ENCODE results near the gene PLPP2.

Gene PLPP2

GRCh38 chr19:289651-290371 is 1.4 kb downstream of the PLPP2 start:
- Histone ChIP-seq H3K27ac (ENCODE audit: low read depth, low read length) (peak overlapping the region; percentile 2), H3K27me3 (ENCODE audit: insufficient read depth, low read length) (no peaks in the 10 kb centered on the region), H3K4me1 (ENCODE audit: control insufficient read depth in 1 of 2, insufficient read depth in 2 of 2, low read length in 2 of 2) (peaks cover 25 to 26% of the 10 kb centered on the region in 2 experiments), H4K91ac (ENCODE audit: low read depth, low read length) (peak overlapping the region; percentile 82), H3K9me3 (ENCODE audit: insufficient read depth, low read depth, low read length) (no peaks in the 10 kb centered on the region), H2BK5ac (ENCODE audit: low read depth, low read length, poor library complexity) (peak overlapping the region; percentile 14), H2BK120ac (ENCODE audit: insufficient read depth, low read length, poor library complexity) (peak overlapping the region; percentile 77), H3K36me3 (ENCODE audit: control insufficient read depth in 1 of 2, insufficient read depth in 2 of 2, low read length in 2 of 2) (no peaks in the 10 kb centered on the region), H4K8ac (ENCODE audit: low read depth, low read length) (peak overlapping the region; percentile 44), H2AK5ac (ENCODE audit: low read length) (peak overlapping the region; percentile 67), H3K4ac (ENCODE audit: low read depth, low read length) (peak overlapping the region; percentile 2), H3K9ac (ENCODE audit: low read length) (no peak overlapping the region), H3K14ac (ENCODE audit: low read length) (peak overlapping the region; percentile 79), H3K79me2 (ENCODE audit: control insufficient read depth, insufficient read depth, low read length, poor library complexity) (peaks cover 7% of the 10 kb centered on the region), H3K4me2 (ENCODE audit: low read length) (peak overlapping the region; percentile 62), H2BK12ac (ENCODE audit: low read length) (peak overlapping the region; percentile 75), H3K23ac (ENCODE audit: low read length) (no peak overlapping the region), H2AFZ (ENCODE audit: insufficient read depth, low read length, poor library complexity) (peak overlapping the region; percentile 56), H3K18ac (ENCODE audit: low read length) (peak overlapping the region; percentile 49), H4K12ac (ENCODE audit: low read depth, low read length) (peak overlapping the region; percentile 66), H3K4me3 (ENCODE audit: low read depth, low read length) (no peak overlapping the region), H3K79me1 (ENCODE audit: low read length) (peaks cover 14% of the 10 kb centered on the region)
- DNase-seq = peak; percentile 87 to 88
- no CpG with 5 or more reads among the region's 26 CpGs for WGBS (ENCODE audit: extremely low coverage, insufficient coverage, insufficient read length)

- no peak overlapping the region for H2AFZ ChIP-seq (ENCODE audit: insufficient read depth, low read length, poor library complexity)
- H2AK5ac ChIP-seq (ENCODE audit: low read length) = peak overlapping the region; percentile 89
- H4K91ac ChIP-seq (ENCODE audit: low read depth, low read length) = peak overlapping the region; percentile 55
- peak overlapping the region; percentile 17 for H3K14ac ChIP-seq (ENCODE audit: low read length)
- H3K79me1 ChIP-seq (ENCODE audit: low read length) = peaks cover 14% of the 10 kb centered on the region
- H3K79me2 ChIP-seq (ENCODE audit: control insufficient read depth, insufficient read depth, low read length, poor library complexity) = peaks cover 7% of the 10 kb centered on the region
- no peak overlapping the region for H4K12ac ChIP-seq (ENCODE audit: low read depth, low read length)
- no peak overlapping the region for H3K4ac ChIP-seq (ENCODE audit: low read depth, low read length)
- no peak for DNase-seq
- H3K27me3 ChIP-seq (ENCODE audit: insufficient read depth, low read length) = no peaks in the 10 kb centered on the region
- H3K36me3 ChIP-seq (ENCODE audit: control insufficient read depth in 1 of 2, insufficient read depth in 2 of 2, low read length in 2 of 2) = no peaks in the 10 kb centered on the region
- no peak overlapping the region for H3K4me3 ChIP-seq (ENCODE audit: low read depth, low read length)
- peak overlapping the region; percentile 8 for H2BK120ac ChIP-seq (ENCODE audit: insufficient read depth, low read length, poor library complexity)
- no CpG with 5 or more reads among the region's 10 CpGs for WGBS (ENCODE audit: extremely low coverage, insufficient coverage, insufficient read length)
- H3K27ac ChIP-seq (ENCODE audit: low read depth, low read length) = no peak overlapping the region
- H3K23ac ChIP-seq (ENCODE audit: low read length) = no peak overlapping the region
- H3K4me1 ChIP-seq (ENCODE audit: control insufficient read depth in 1 of 2, insufficient read depth in 2 of 2, low read length in 2 of 2) = peaks cover 22% of the 10 kb centered on the region in 2 experiments
- H3K9ac ChIP-seq (ENCODE audit: low read length) = no peak overlapping the region
- H3K18ac ChIP-seq (ENCODE audit: low read length) = no peak overlapping the region
- no peak overlapping the region for H3K4me2 ChIP-seq (ENCODE audit: low read length)
- no peak overlapping the region for H2BK5ac ChIP-seq (ENCODE audit: low read depth, low read length, poor library complexity)
- peak overlapping the region; percentile 6 for H4K8ac ChIP-seq (ENCODE audit: low read depth, low read length)
- peak overlapping the region; percentile 40 for H2BK12ac ChIP-seq (ENCODE audit: low read length)
- H3K9me3 ChIP-seq (ENCODE audit: insufficient read depth, low read depth, low read length) = no peaks in the 10 kb centered on the region
Measured at GRCh38 chr19:288911-289310, 2.3 kb downstream of the PLPP2 start.

- peak overlapping the region; percentile 39 for H3K18ac ChIP-seq (ENCODE audit: low read length)
- no peak overlapping the region for H3K9ac ChIP-seq (ENCODE audit: low read length)
- no peak overlapping the region for H4K12ac ChIP-seq (ENCODE audit: low read depth, low read length)
- no peak overlapping the region for H3K4me3 ChIP-seq (ENCODE audit: low read depth, low read length)
- H3K14ac ChIP-seq (ENCODE audit: low read length) = no peak overlapping the region
- H3K79me2 ChIP-seq (ENCODE audit: control insufficient read depth, insufficient read depth, low read length, poor library complexity) = peaks cover 7% of the 10 kb centered on the region
- peak; percentile 75 to 81 for DNase-seq
- H3K27me3 ChIP-seq (ENCODE audit: insufficient read depth, low read length) = no peaks in the 10 kb centered on the region
- no peak overlapping the region for H2BK5ac ChIP-seq (ENCODE audit: low read depth, low read length, poor library complexity)
- no CpG with 5 or more reads among the region's 19 CpGs for WGBS (ENCODE audit: extremely low coverage, insufficient coverage, insufficient read length)
- no peak overlapping the region for H4K8ac ChIP-seq (ENCODE audit: low read depth, low read length)
- H2AK5ac ChIP-seq (ENCODE audit: low read length) = peak overlapping the region; percentile 23
- no peak overlapping the region for H2AFZ ChIP-seq (ENCODE audit: insufficient read depth, low read length, poor library complexity)
- peaks cover 28 to 29% of the 10 kb centered on the region in 2 experiments for H3K4me1 ChIP-seq (ENCODE audit: control insufficient read depth in 1 of 2, insufficient read depth in 2 of 2, low read length in 2 of 2)
- no peak overlapping the region for H3K23ac ChIP-seq (ENCODE audit: low read length)
- no peak overlapping the region for H2BK120ac ChIP-seq (ENCODE audit: insufficient read depth, low read length, poor library complexity)
- H3K4me2 ChIP-seq (ENCODE audit: low read length) = no peak overlapping the region
- H3K27ac ChIP-seq (ENCODE audit: low read depth, low read length) = no peak overlapping the region
- H3K4ac ChIP-seq (ENCODE audit: low read depth, low read length) = no peak overlapping the region
- peaks cover 14% of the 10 kb centered on the region for H3K79me1 ChIP-seq (ENCODE audit: low read length)
- no peaks in the 10 kb centered on the region for H3K9me3 ChIP-seq (ENCODE audit: insufficient read depth, low read depth, low read length)
- peak overlapping the region; percentile 17 for H2BK12ac ChIP-seq (ENCODE audit: low read length)
- H3K36me3 ChIP-seq (ENCODE audit: control insufficient read depth in 1 of 2, insufficient read depth in 2 of 2, low read length in 2 of 2) = no peaks in the 10 kb centered on the region
- H4K91ac ChIP-seq (ENCODE audit: low read depth, low read length) = no peak overlapping the region
Measured at GRCh38 chr19:287381-287871, 3.8 kb downstream of the PLPP2 start.

GRCh38 chr19:283395-283794 is 7.8 kb downstream of the PLPP2 start:
- no peak overlapping the region for H3K9ac ChIP-seq (ENCODE audit: low read length)
- H2BK5ac ChIP-seq (ENCODE audit: low read depth, low read length, poor library complexity) = no peak overlapping the region
- no peak overlapping the region for H3K4me2 ChIP-seq (ENCODE audit: low read length)
- no peak overlapping the region for H2BK120ac ChIP-seq (ENCODE audit: insufficient read depth, low read length, poor library complexity)
- peaks cover 0 to 3% of the 10 kb centered on the region in 2 experiments for H3K36me3 ChIP-seq (ENCODE audit: control insufficient read depth in 1 of 2, insufficient read depth in 2 of 2, low read length in 2 of 2)
- no peak overlapping the region for H3K23ac ChIP-seq (ENCODE audit: low read length)
- H3K4me1 ChIP-seq (ENCODE audit: control insufficient read depth in 1 of 2, insufficient read depth in 2 of 2, low read length in 2 of 2) = peaks cover 13 to 18% of the 10 kb centered on the region in 2 experiments
- H3K14ac ChIP-seq (ENCODE audit: low read length) = no peak overlapping the region
- H4K91ac ChIP-seq (ENCODE audit: low read depth, low read length) = no peak overlapping the region
- no peak overlapping the region for H4K8ac ChIP-seq (ENCODE audit: low read depth, low read length)
- H4K12ac ChIP-seq (ENCODE audit: low read depth, low read length) = no peak overlapping the region
- H3K4ac ChIP-seq (ENCODE audit: low read depth, low read length) = no peak overlapping the region
- no peak overlapping the region for H2AK5ac ChIP-seq (ENCODE audit: low read length)
- H3K4me3 ChIP-seq (ENCODE audit: low read depth, low read length) = no peak overlapping the region
- no peaks in the 10 kb centered on the region for H3K79me1 ChIP-seq (ENCODE audit: low read length)
- peak overlapping the region; percentile 54 for H3K27ac ChIP-seq (ENCODE audit: low read depth, low read length)
- no peaks in the 10 kb centered on the region for H3K79me2 ChIP-seq (ENCODE audit: control insufficient read depth, insufficient read depth, low read length, poor library complexity)
- H3K27me3 ChIP-seq (ENCODE audit: insufficient read depth, low read length) = no peaks in the 10 kb centered on the region
- DNase-seq = peak; percentile 97 to 98
- H2AFZ ChIP-seq (ENCODE audit: insufficient read depth, low read length, poor library complexity) = no peak overlapping the region
- no CpG with 5 or more reads among the region's 10 CpGs for WGBS (ENCODE audit: extremely low coverage, insufficient coverage, insufficient read length)
- H3K9me3 ChIP-seq (ENCODE audit: insufficient read depth, low read depth, low read length) = no peaks in the 10 kb centered on the region
- no peak overlapping the region for H2BK12ac ChIP-seq (ENCODE audit: low read length)
- H3K18ac ChIP-seq (ENCODE audit: low read length) = no peak overlapping the region
